ENCODE data around the gene FTCD.

DNA sequence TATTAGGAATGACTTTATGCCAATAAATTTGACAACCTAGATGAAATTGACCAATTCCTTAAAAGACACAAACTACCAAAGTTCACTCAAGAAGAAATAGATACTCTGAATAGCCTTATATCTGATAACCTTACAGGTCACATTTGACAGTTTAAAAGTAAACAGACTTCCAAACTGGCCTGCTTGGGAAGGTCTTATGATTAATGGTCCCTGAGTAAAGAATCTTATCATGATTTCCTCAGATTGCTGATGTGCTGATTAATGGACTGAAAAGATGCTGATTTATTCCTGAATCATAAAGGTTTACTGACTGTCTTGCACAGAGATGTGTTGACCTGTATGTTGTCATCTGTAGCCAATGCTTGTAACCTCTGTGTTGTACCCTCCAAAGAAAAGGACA, 9.7 kb upstream of the FTCD start:
- TF ChIP-seq, protein P1, sequence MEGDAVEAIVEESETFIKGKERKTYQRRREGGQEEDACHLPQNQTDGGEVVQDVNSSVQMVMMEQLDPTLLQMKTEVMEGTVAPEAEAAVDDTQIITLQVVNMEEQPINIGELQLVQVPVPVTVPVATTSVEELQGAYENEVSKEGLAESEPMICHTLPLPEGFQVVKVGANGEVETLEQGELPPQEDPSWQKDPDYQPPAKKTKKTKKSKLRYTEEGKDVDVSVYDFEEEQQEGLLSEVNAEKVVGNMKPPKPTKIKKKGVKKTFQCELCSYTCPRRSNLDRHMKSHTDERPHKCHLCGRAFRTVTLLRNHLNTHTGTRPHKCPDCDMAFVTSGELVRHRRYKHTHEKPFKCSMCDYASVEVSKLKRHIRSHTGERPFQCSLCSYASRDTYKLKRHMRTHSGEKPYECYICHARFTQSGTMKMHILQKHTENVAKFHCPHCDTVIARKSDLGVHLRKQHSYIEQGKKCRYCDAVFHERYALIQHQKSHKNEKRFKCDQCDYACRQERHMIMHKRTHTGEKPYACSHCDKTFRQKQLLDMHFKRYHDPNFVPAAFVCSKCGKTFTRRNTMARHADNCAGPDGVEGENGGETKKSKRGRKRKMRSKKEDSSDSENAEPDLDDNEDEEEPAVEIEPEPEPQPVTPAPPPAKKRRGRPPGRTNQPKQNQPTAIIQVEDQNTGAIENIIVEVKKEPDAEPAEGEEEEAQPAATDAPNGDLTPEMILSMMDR (IDR thresholded peaks at IDR 0.05), result no peak
- TF ChIP-seq POLR2A (IDR thresholded peaks at IDR 0.05) (no peak), POLR2AphosphoS5 (IDR thresholded peaks at IDR 0.05) (no peak), EP300 (IDR thresholded peaks at IDR 0.05) (no peak)

Measured in suprapubic skin (tissue), 4 donors.